Mesendoderm (in vitro differentiated cells): ENCODE results near the gene RBMS3.

ENCODE experiments used
- DNase-seq: peaks from one replicate; pipeline ENCODE4 v3.0.0; 2013
- H2AK5ac ChIP-seq: 2 replicates; pipeline ENCODE4 v1.6.1; 2013; ENCODE audit warnings: low read length, inconsistent platforms
- H2BK120ac ChIP-seq: 2 replicates; pipeline ENCODE4 v1.6.1; 2013; ENCODE audit warnings: low read depth, mild to moderate bottlenecking, low read length, moderate library complexity, mixed read lengths
- H2BK15ac ChIP-seq: replicated peaks from 2 replicates; pipeline ENCODE4 v1.6.1; 2013; ENCODE audit warnings: low read depth, mild to moderate bottlenecking, moderate library complexity
- H2BK5ac ChIP-seq: 2 replicates; pipeline ENCODE4 v1.6.1; 2013; ENCODE audit warnings: low read length, inconsistent platforms
- H3K18ac ChIP-seq: 2 replicates; pipeline ENCODE4 v1.6.1; 2013; ENCODE audit warnings: mild to moderate bottlenecking, low read length, mixed read lengths
- H3K23ac ChIP-seq: one replicate; pipeline ENCODE4 v1.6.1; 2013; ENCODE audit warnings: low read length
- H3K27ac ChIP-seq: 2 replicates; pipeline ENCODE4 v1.5.1; 2013; ENCODE audit warnings: low read depth, mild to moderate bottlenecking, inconsistent platforms, low read length, moderate library complexity
- H3K27me3 ChIP-seq: 2 replicates; pipeline ENCODE4 v1.6.1; 2013; ENCODE audit warnings: low read length, control low read depth, mild to moderate bottlenecking, inconsistent platforms; ENCODE audit not compliant: insufficient read depth, poor library complexity
- H3K36me3 ChIP-seq: 2 replicates; pipeline ENCODE4 v1.6.1; 2013; ENCODE audit warnings: low read length, inconsistent platforms; ENCODE audit not compliant: control insufficient read depth, insufficient read depth
- H3K4ac ChIP-seq: one replicate; pipeline ENCODE4 v1.6.1; 2013; ENCODE audit warnings: low read depth, mild to moderate bottlenecking, low read length, moderate library complexity
- H3K4me1 ChIP-seq: 2 replicates; pipeline ENCODE4 v1.6.1; 2013; ENCODE audit warnings: low read depth, low read length, inconsistent platforms; ENCODE audit not compliant: control insufficient read depth
- H3K4me2 ChIP-seq: 2 replicates; pipeline ENCODE4 v1.6.1; 2013; ENCODE audit warnings: low read length
- H3K4me3 ChIP-seq: 2 replicates; pipeline ENCODE4 v1.5.1; 2013; ENCODE audit warnings: mild to moderate bottlenecking, low read length
- H3K56ac ChIP-seq: one replicate; pipeline ENCODE4 v1.6.1; 2013; ENCODE audit warnings: low read length
- H3K79me1 ChIP-seq: 2 replicates; pipeline ENCODE4 v1.6.1; 2013; ENCODE audit warnings: low read length, inconsistent platforms
- H3K79me2 ChIP-seq: 2 replicates; pipeline ENCODE4 v1.6.1; 2013; ENCODE audit warnings: mild to moderate bottlenecking, low read length; ENCODE audit not compliant: control insufficient read depth, insufficient read depth
- H3K9ac ChIP-seq: 2 replicates; pipeline ENCODE4 v1.6.1; 2013; ENCODE audit warnings: low read length, inconsistent platforms
- H4K5ac ChIP-seq: one replicate; pipeline ENCODE4 v1.6.1; 2013; ENCODE audit warnings: low read length
- H4K8ac ChIP-seq: one replicate; pipeline ENCODE4 v1.6.1; 2013; ENCODE audit warnings: low read depth, mild to moderate bottlenecking, control low read depth, low read length, moderate library complexity
- WGBS: extraction: QIAGEN DNeasy Blood & Tissue Kit; methylation state at CpG from one replicate; pipeline ENCODE4 v1.1.7; 2013; ENCODE audit warnings: low lambda C conversion rate, missing lambda C conversion rate; ENCODE audit not compliant: insufficient coverage; ENCODE audit errors: extremely low coverage; 5-methylcytosine and 5-hydroxymethylcytosine counted together

RBMS3 gene

GRCh38 chr3:29478611-29479010 is 197.7 kb downstream of the RBMS3 start:
- Histone ChIP-seq H3K79me2 (no peaks in the 10 kb centered on the region), H4K5ac (no peak overlapping the region), H2BK5ac (no peak overlapping the region), H3K27me3 (no peaks in the 10 kb centered on the region), H4K8ac (no peak overlapping the region), H3K18ac (no peak overlapping the region), H3K23ac (no peak overlapping the region), H3K36me3 (no peaks in the 10 kb centered on the region), H3K79me1 (no peaks in the 10 kb centered on the region), H3K27ac (no peak overlapping the region), H2AK5ac (no peak overlapping the region), H3K4me3 (no peak overlapping the region), H3K4me2 (no peak overlapping the region), H3K56ac (no peak overlapping the region), H2BK15ac (no peak overlapping the region), H3K4me1 (no peaks in the 10 kb centered on the region), H3K4ac (no peak overlapping the region), H3K9ac (no peak overlapping the region), H2BK120ac (no peak overlapping the region)
- no CpG with 5 or more reads among the region's 3 CpGs for WGBS
- no peak for DNase-seq

GRCh38 chr3:29481249-29481648 is 200.4 kb downstream of the RBMS3 start:
- no peak overlapping the region for H3K27ac ChIP-seq
- no peaks in the 10 kb centered on the region for H3K4me1 ChIP-seq
- no peak overlapping the region for H3K18ac ChIP-seq
- no peak overlapping the region for H2BK15ac ChIP-seq
- H3K23ac ChIP-seq, result no peak overlapping the region
- H4K8ac ChIP-seq, result no peak overlapping the region
- H3K4ac ChIP-seq, result no peak overlapping the region
- no CpG with 5 or more reads among the region's 1 CpG for WGBS
- H3K4me3 ChIP-seq, result no peak overlapping the region
- no peaks in the 10 kb centered on the region for H3K36me3 ChIP-seq
- no peak overlapping the region for H3K4me2 ChIP-seq
- no peaks in the 10 kb centered on the region for H3K79me2 ChIP-seq
- H4K5ac ChIP-seq, result no peak overlapping the region
- no peak overlapping the region for H2BK120ac ChIP-seq
- H3K27me3 ChIP-seq, result no peaks in the 10 kb centered on the region
- H3K9ac ChIP-seq, result no peak overlapping the region
- no peaks in the 10 kb centered on the region for H3K79me1 ChIP-seq
- no peak overlapping the region for H3K56ac ChIP-seq
- no peak for DNase-seq
- no peak overlapping the region for H2BK5ac ChIP-seq
- no peak overlapping the region for H2AK5ac ChIP-seq

- H3K23ac ChIP-seq, result no peak overlapping the region
- no peak overlapping the region for H3K9ac ChIP-seq
- no peaks in the 10 kb centered on the region for H3K79me2 ChIP-seq
- no peak overlapping the region for H3K4me2 ChIP-seq
- no peak for DNase-seq
- H3K4ac ChIP-seq, result no peak overlapping the region
- no peak overlapping the region for H3K18ac ChIP-seq
- no peaks in the 10 kb centered on the region for H3K27me3 ChIP-seq
- H3K36me3 ChIP-seq, result no peaks in the 10 kb centered on the region
- H3K79me1 ChIP-seq, result no peaks in the 10 kb centered on the region
- H3K27ac ChIP-seq, result no peak overlapping the region
- no peak overlapping the region for H4K8ac ChIP-seq
- H2BK15ac ChIP-seq, result no peak overlapping the region
- no peak overlapping the region for H3K56ac ChIP-seq
- no peak overlapping the region for H3K4me3 ChIP-seq
- WGBS, result no CpG with 5 or more reads among the region's 3 CpGs
- H2BK5ac ChIP-seq, result no peak overlapping the region
- no peak overlapping the region for H4K5ac ChIP-seq
- no peak overlapping the region for H2BK120ac ChIP-seq
- H3K4me1 ChIP-seq, result no peaks in the 10 kb centered on the region
- no peak overlapping the region for H2AK5ac ChIP-seq
These were observed 201.3 kb downstream of the RBMS3 start for GRCh38 chr3:29481969-29482767.

- Histone ChIP-seq H4K5ac (no peak overlapping the region), H3K9ac (no peak overlapping the region)
- WGBS, result no CpG with 5 or more reads among the region's 2 CpGs
These were observed 203.8 kb downstream of the RBMS3 start for GRCh38 chr3:29484633-29485032.

GRCh38 chr3:29486096-29486495 is 205.2 kb downstream of the RBMS3 start:
- H3K4me1 ChIP-seq, result no peaks in the 10 kb centered on the region
- no peaks in the 10 kb centered on the region for H3K79me2 ChIP-seq
- no CpG with 5 or more reads among the region's 5 CpGs for WGBS
- H3K56ac ChIP-seq, result no peak overlapping the region
- no peak overlapping the region for H4K8ac ChIP-seq
- H2BK15ac ChIP-seq, result no peak overlapping the region
- H3K27ac ChIP-seq, result no peak overlapping the region
- H3K4ac ChIP-seq, result no peak overlapping the region
- no peak overlapping the region for H2BK5ac ChIP-seq
- H3K18ac ChIP-seq, result no peak overlapping the region
- H3K9ac ChIP-seq, result no peak overlapping the region
- no peak overlapping the region for H3K4me2 ChIP-seq
- no peak overlapping the region for H3K4me3 ChIP-seq
- H2AK5ac ChIP-seq, result no peak overlapping the region
- H2BK120ac ChIP-seq, result no peak overlapping the region
- H3K27me3 ChIP-seq, result no peaks in the 10 kb centered on the region
- peak; percentile 19 for DNase-seq
- no peak overlapping the region for H4K5ac ChIP-seq
- H3K23ac ChIP-seq, result no peak overlapping the region
- H3K79me1 ChIP-seq, result no peaks in the 10 kb centered on the region
- H3K36me3 ChIP-seq, result no peaks in the 10 kb centered on the region

More at GRCh38 chr3:29484633-29485032, 203.8 kb downstream of the RBMS3 start:
- Histone ChIP-seq H2BK5ac (no peak overlapping the region), H2BK15ac (no peak overlapping the region), H3K36me3 (no peaks in the 10 kb centered on the region), H3K56ac (no peak overlapping the region), H3K23ac (no peak overlapping the region), H3K79me2 (no peaks in the 10 kb centered on the region), H4K8ac (no peak overlapping the region), H3K4me2 (no peak overlapping the region), H3K4me3 (no peak overlapping the region), H3K18ac (no peak overlapping the region), H3K4ac (no peak overlapping the region), H3K79me1 (no peaks in the 10 kb centered on the region), H3K27ac (no peak overlapping the region), H3K27me3 (no peaks in the 10 kb centered on the region), H2AK5ac (no peak overlapping the region), H3K4me1 (no peaks in the 10 kb centered on the region), H2BK120ac (no peak overlapping the region)
- DNase-seq, result no peak

GRCh38 chr3:29486917-29487316 is 206.0 kb downstream of the RBMS3 start:
- no peaks in the 10 kb centered on the region for H3K27me3 ChIP-seq
- no peak overlapping the region for H4K8ac ChIP-seq
- no peak overlapping the region for H3K27ac ChIP-seq
- H3K79me1 ChIP-seq, result no peaks in the 10 kb centered on the region
- no peak overlapping the region for H4K5ac ChIP-seq
- H3K9ac ChIP-seq, result no peak overlapping the region
- H3K23ac ChIP-seq, result no peak overlapping the region
- no peaks in the 10 kb centered on the region for H3K4me1 ChIP-seq
- H3K18ac ChIP-seq, result no peak overlapping the region
- H3K4me2 ChIP-seq, result no peak overlapping the region
- no peak overlapping the region for H2BK5ac ChIP-seq
- no peak overlapping the region for H3K4ac ChIP-seq
- no peaks in the 10 kb centered on the region for H3K36me3 ChIP-seq
- no peak overlapping the region for H2AK5ac ChIP-seq
- H2BK120ac ChIP-seq, result no peak overlapping the region
- H3K79me2 ChIP-seq, result no peaks in the 10 kb centered on the region
- 100% methylated on average over 1 of the region's 2 CpGs for WGBS
- no peak overlapping the region for H2BK15ac ChIP-seq
- H3K4me3 ChIP-seq, result no peak overlapping the region
- H3K56ac ChIP-seq, result no peak overlapping the region
- no peak for DNase-seq
